Activated effector memory CD4-positive, alpha-beta T cell treated with anti-CD3 and anti-CD28 coated beads, Interleukin-2, amount 50 U/mL, for 16 hours (primary cell): ENCODE results near the gene CCDC134.
A peak's percentile ranks its signal among the peaks of the same experiment; 100 is the strongest.

Experiments
- DNase-seq: peaks from one replicate; pipeline ENCODE4 v3.0.0-alpha.2; 2020

CCDC134 gene

GRCh38 chr22:41800348-41801146 is at the start of gene CCDC134:
TSS of gene CCDC134 (plus strand) at chr22:41800679. CDS start at chr22:41808891, 8,212 bp downstream.
- peak; percentile 97 for DNase-seq

GRCh38 chr22:41752011-41752970 is 48.2 kb upstream of the CCDC134 start:
- DNase-seq: no peak

- DNase-seq: no peak
Measured at GRCh38 chr22:41753984-41754383, 46.5 kb upstream of the CCDC134 start.

GRCh38 chr22:41757502-41757901 is 43.0 kb upstream of the CCDC134 start:
- DNase-seq: no peak

GRCh38 chr22:41758231-41758630 is 42.2 kb upstream of the CCDC134 start:
- DNase-seq: no peak

- DNase-seq: peak; percentile 68
Measured at GRCh38 chr22:41762980-41763779, 37.3 kb upstream of the CCDC134 start.

- no peak for DNase-seq
Measured at GRCh38 chr22:41766476-41766875, 34.0 kb upstream of the CCDC134 start.

- DNase-seq: no peak
Measured at GRCh38 chr22:41768430-41768829, 32.0 kb upstream of the CCDC134 start.

- no peak for DNase-seq
Measured at GRCh38 chr22:41770715-41771468, 29.6 kb upstream of the CCDC134 start.

GRCh38 chr22:41772198-41772597 is 28.3 kb upstream of the CCDC134 start:
- DNase-seq: no peak

- DNase-seq: no peak
Measured at GRCh38 chr22:41772645-41773044, 27.8 kb upstream of the CCDC134 start.

GRCh38 chr22:41775338-41775737 is 25.1 kb upstream of the CCDC134 start:
- no peak for DNase-seq

GRCh38 chr22:41775976-41776375 is 24.5 kb upstream of the CCDC134 start:
- DNase-seq: no peak

GRCh38 chr22:41776381-41776780 is 24.1 kb upstream of the CCDC134 start:
- DNase-seq: no peak

GRCh38 chr22:41777749-41778425 is 22.6 kb upstream of the CCDC134 start:
- DNase-seq: no peak

GRCh38 chr22:41779929-41780505 is 20.5 kb upstream of the CCDC134 start:
- DNase-seq: no peak

GRCh38 chr22:41780746-41781505 is 19.6 kb upstream of the CCDC134 start:
- peak; percentile 95 for DNase-seq

- peak; percentile 64 for DNase-seq
Measured at GRCh38 chr22:41781507-41781906, 19.0 kb upstream of the CCDC134 start.

GRCh38 chr22:41782316-41782715 is 18.2 kb upstream of the CCDC134 start:
- peak; percentile 75 for DNase-seq

- DNase-seq: no peak
Measured at GRCh38 chr22:41782751-41783150, 17.7 kb upstream of the CCDC134 start.
